22Rv1 (cell line): ENCODE results near the gene EIF2B4.

Experiments used
- H3K27ac ChIP-seq: fragments of 450-650 bp; 2 replicates; pipeline ENCODE4 v1.5.1; 2017
- ZFX ChIP-seq: fragments of 450-650 bp; IDR thresholded peaks from 2 replicates; pipeline ENCODE4 v1.6.1; 2017; ENCODE audit warnings: antibody characterized with exemption, borderline replicate concordance
- TF ChIP-seq, protein P1 (sequence below): fragments of 450-650 bp; IDR thresholded peaks from 2 replicates; pipeline ENCODE4 v1.5.1; 2017; ENCODE audit warnings: mild to moderate bottlenecking

Gene EIF2B4

DNA sequence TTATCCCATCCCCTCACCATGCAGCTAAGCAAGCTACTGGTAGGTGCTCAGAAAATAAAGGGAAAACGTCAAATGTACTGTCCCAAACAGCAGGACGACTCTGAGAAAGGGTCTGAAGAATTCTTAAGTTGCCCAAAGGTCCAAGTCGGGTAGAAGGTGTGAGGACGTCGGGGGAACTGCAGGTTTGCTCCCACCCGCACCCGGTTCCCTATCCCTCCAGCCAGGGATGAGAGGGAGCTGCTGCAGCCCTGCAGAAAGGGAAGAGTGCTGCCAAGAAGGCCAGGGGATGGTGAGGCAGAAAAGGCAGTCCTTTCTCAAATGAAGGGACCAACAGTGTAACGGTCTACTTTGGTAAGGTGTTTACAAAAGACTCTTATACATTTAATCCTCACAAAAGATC lies 55.0 kb downstream of the EIF2B4 start:
- TF ChIP-seq, protein P1, sequence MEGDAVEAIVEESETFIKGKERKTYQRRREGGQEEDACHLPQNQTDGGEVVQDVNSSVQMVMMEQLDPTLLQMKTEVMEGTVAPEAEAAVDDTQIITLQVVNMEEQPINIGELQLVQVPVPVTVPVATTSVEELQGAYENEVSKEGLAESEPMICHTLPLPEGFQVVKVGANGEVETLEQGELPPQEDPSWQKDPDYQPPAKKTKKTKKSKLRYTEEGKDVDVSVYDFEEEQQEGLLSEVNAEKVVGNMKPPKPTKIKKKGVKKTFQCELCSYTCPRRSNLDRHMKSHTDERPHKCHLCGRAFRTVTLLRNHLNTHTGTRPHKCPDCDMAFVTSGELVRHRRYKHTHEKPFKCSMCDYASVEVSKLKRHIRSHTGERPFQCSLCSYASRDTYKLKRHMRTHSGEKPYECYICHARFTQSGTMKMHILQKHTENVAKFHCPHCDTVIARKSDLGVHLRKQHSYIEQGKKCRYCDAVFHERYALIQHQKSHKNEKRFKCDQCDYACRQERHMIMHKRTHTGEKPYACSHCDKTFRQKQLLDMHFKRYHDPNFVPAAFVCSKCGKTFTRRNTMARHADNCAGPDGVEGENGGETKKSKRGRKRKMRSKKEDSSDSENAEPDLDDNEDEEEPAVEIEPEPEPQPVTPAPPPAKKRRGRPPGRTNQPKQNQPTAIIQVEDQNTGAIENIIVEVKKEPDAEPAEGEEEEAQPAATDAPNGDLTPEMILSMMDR, result no peak
- TF ChIP-seq ZFX, result no peak

GRCh38 chr2:27314709-27315108 lies 55.4 kb downstream of the EIF2B4 start:
- H3K27ac ChIP-seq, result no peak overlapping the region
- TF ChIP-seq, protein P1, result no peak
- TF ChIP-seq ZFX, result no peak

More for the DNA sequence above, 55.0 kb downstream of the EIF2B4 start:
- no peak overlapping the region for H3K27ac ChIP-seq
